ENCODE measurements around the gene AKT3.

- TF ChIP-seq POLR2AphosphoS5 (IDR thresholded peaks at IDR 0.05; ENCODE audit: low read depth) (no peak), REST (IDR thresholded peaks at IDR 0.05; ENCODE audit: unreplicated experiment) (no peak), EZH2 (IDR thresholded peaks at IDR 0.05; ENCODE audit: low read depth, unreplicated experiment) (no peak), EZH2phosphoT487 (IDR thresholded peaks at IDR 0.05; ENCODE audit: unreplicated experiment) (no peak), JUNB (IDR thresholded peaks at IDR 0.05; ENCODE audit: unreplicated experiment) (no peak)
- TF ChIP-seq, protein P1, sequence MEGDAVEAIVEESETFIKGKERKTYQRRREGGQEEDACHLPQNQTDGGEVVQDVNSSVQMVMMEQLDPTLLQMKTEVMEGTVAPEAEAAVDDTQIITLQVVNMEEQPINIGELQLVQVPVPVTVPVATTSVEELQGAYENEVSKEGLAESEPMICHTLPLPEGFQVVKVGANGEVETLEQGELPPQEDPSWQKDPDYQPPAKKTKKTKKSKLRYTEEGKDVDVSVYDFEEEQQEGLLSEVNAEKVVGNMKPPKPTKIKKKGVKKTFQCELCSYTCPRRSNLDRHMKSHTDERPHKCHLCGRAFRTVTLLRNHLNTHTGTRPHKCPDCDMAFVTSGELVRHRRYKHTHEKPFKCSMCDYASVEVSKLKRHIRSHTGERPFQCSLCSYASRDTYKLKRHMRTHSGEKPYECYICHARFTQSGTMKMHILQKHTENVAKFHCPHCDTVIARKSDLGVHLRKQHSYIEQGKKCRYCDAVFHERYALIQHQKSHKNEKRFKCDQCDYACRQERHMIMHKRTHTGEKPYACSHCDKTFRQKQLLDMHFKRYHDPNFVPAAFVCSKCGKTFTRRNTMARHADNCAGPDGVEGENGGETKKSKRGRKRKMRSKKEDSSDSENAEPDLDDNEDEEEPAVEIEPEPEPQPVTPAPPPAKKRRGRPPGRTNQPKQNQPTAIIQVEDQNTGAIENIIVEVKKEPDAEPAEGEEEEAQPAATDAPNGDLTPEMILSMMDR (conservative IDR thresholded peaks at IDR 0.05; ENCODE audit: low read depth in 2 of 2): no peak
These were observed 5.7 kb upstream of the AKT3 start for GRCh38 chr1:243855616-243856318.

All from GM23338 (cell line).